Brain microvascular endothelial cell (primary cell): ENCODE data around the gene GOLM1.

ENCODE experiments used
- DNase-seq: peaks from one replicate; pipeline ENCODE4 v3.0.0-alpha.2; 2020
- H3K27ac ChIP-seq: fragments of 250-450 bp; sonication (Bioruptor Pico); 2 replicates; pipeline ENCODE4 v1.5.1; 2020; ENCODE audit warnings: mild to moderate bottlenecking, moderate library complexity
- H3K27me3 ChIP-seq: fragments of 250-450 bp; sonication (Bioruptor Pico); replicated peaks from 2 replicates; pipeline ENCODE4 v1.5.1; 2020; ENCODE audit warnings: mild to moderate bottlenecking
- H3K36me3 ChIP-seq: fragments of 250-450 bp; sonication (Bioruptor Pico); replicated peaks from 2 replicates; pipeline ENCODE4 v1.5.1; 2020; ENCODE audit warnings: mild to moderate bottlenecking
- H3K4me3 ChIP-seq: 2 replicates; pipeline ENCODE4 v1.5.1; 2011; ENCODE audit warnings: low read depth, mild to moderate bottlenecking, control low read depth, low read length, moderate library complexity
- CTCF ChIP-seq: IDR thresholded peaks from 2 replicates; pipeline ENCODE4 v1.5.1; 2011; ENCODE audit warnings: low read depth, mild to moderate bottlenecking, moderate library complexity, low read length, control low read depth, inconsistent platforms; ENCODE audit errors: missing control alignments
- in situ Hi-C: cut with HindIII; loops from 2 replicates; pipeline ENCODE4 v1.10.0; 2017; ENCODE audit warnings: low sequenced_read_pairs, low pct_ligation_motif_present

Gene GOLM1

GRCh38 chr9:86134361-86134760 is 35.0 kb upstream of the GOLM1 start:
- no peak for TF ChIP-seq CTCF
- no peak overlapping the region for H3K27ac ChIP-seq
- H3K4me3 ChIP-seq, result no peak overlapping the region
- H3K27me3 ChIP-seq, result no peaks in the 10 kb centered on the region
- no peak for DNase-seq
- H3K36me3 ChIP-seq, result no peaks in the 10 kb centered on the region
- in situ Hi-C loops, result no loop called here

GRCh38 chr9:86128235-86128822 is 29.0 kb upstream of the GOLM1 start:
- Histone ChIP-seq H3K36me3 (no peaks in the 10 kb centered on the region), H3K27me3 (no peaks in the 10 kb centered on the region), H3K4me3 (no peak overlapping the region), H3K27ac (no peak overlapping the region)
- in situ Hi-C loops, result no loop called here
- no peak for DNase-seq
- TF ChIP-seq CTCF, result no peak

GRCh38 chr9:86126998-86127972 is 27.9 kb upstream of the GOLM1 start:
- Histone ChIP-seq H3K36me3 (no peaks in the 10 kb centered on the region), H3K27ac (no peak overlapping the region), H3K4me3 (no peak overlapping the region), H3K27me3 (no peaks in the 10 kb centered on the region)
- in situ Hi-C loops, result no loop called here
- DNase-seq, result peak; percentile 88
- no peak for TF ChIP-seq CTCF

GRCh38 chr9:86122311-86122710 is 23.0 kb upstream of the GOLM1 start:
- no peaks in the 10 kb centered on the region for H3K27me3 ChIP-seq
- H3K27ac ChIP-seq, result no peak overlapping the region
- no peaks in the 10 kb centered on the region for H3K36me3 ChIP-seq
- peak; percentile 47 for TF ChIP-seq CTCF
- no peak overlapping the region for H3K4me3 ChIP-seq
- in situ Hi-C loops, result no loop called here
- no peak for DNase-seq

- no peak for DNase-seq
- Histone ChIP-seq H3K4me3 (no peak overlapping the region), H3K36me3 (no peaks in the 10 kb centered on the region), H3K27me3 (no peaks in the 10 kb centered on the region), H3K27ac (no peak overlapping the region)
- TF ChIP-seq CTCF, result no peak
- in situ Hi-C loops, result no loop called here
Observed at GRCh38 chr9:86119457-86119856, 20.1 kb upstream of the GOLM1 start.
